ENCODE data around the gene TLL1. TPM values are rescaled to one million over a fixed set of nuclear protein-coding genes. Genes with fewer than 3 reads are reported as not detected.

The TLL1 gene
- 1 to 10 TPM in 2 of 4 donors, under 1 TPM in 2; 0.57 to 4.8 (median 1.2) TPM for total RNA-seq

DNA sequence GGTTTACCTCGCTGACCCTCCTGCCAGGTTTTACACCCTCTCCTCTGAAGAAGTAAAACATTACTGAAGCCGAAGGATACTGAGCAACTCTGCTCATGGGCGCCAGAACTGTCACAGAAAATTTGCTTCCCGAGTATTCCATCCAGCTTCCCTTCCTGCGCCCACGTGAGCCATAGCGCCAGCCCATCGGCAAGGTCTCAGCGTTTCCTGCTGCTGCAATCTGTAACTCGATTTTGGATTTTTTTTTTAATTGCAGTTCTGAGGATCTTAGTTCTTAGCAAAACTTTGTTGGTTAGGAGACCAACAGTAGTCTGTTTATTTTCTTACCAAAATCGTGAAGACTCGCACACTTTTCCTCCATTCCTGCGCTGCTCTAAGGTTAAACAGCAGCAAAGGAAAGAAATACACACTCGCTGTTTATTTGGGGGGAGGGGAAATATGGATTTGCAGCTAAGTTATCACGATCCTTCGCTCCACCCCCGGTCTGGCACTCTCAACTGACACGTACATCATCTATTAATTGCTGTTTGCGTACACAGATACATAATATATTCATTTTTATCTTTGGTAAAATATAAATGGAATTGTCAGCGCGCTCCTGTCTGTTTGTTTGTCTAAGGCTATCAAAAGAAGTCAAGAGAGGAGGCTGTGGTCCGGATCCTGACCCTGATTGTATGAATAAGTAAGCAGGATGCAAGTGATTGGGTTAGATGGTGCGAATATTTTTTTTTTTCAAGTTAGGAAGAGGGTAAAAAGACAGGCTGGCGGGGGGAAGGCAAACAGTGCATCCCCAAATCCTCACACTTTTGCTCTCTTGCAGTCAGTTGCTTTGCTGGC lies at the start of gene TLL1:
Gene TLL1 (plus strand): TSS at position 777 of the 837 bp plus-strand sequence. CDS start 668 bp downstream, outside the sequence.
- H3K27ac ChIP-seq, result peak within 1 kb of the TSS; percentile 18 to 79 (median 61)
- peak within 1 kb of the TSS; percentile 39 to 76 (median 52) for H3K4me3 ChIP-seq
- intact Hi-C loops (cut with DNase I), result no loop called here
- WGBS, 2 donors, result 8 to 10% methylated on average over 23 to 24 of the region's 24 CpGs
- TF ChIP-seq, protein P1, sequence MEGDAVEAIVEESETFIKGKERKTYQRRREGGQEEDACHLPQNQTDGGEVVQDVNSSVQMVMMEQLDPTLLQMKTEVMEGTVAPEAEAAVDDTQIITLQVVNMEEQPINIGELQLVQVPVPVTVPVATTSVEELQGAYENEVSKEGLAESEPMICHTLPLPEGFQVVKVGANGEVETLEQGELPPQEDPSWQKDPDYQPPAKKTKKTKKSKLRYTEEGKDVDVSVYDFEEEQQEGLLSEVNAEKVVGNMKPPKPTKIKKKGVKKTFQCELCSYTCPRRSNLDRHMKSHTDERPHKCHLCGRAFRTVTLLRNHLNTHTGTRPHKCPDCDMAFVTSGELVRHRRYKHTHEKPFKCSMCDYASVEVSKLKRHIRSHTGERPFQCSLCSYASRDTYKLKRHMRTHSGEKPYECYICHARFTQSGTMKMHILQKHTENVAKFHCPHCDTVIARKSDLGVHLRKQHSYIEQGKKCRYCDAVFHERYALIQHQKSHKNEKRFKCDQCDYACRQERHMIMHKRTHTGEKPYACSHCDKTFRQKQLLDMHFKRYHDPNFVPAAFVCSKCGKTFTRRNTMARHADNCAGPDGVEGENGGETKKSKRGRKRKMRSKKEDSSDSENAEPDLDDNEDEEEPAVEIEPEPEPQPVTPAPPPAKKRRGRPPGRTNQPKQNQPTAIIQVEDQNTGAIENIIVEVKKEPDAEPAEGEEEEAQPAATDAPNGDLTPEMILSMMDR (IDR thresholded peaks at IDR 0.05), result no peak
- peaks cover 0 to 60% (median 3%) of the 10 kb centered on the region in 4 donors for H3K27me3 ChIP-seq
- peaks cover 4 to 34% (median 24%) of the 10 kb centered on the region in 3 donors for H3K4me1 ChIP-seq
- no peaks in the 10 kb centered on the region for H3K9me3 ChIP-seq
- no peak for DNase-seq
- H3K36me3 ChIP-seq, result no peaks in the 10 kb centered on the region

DNA sequence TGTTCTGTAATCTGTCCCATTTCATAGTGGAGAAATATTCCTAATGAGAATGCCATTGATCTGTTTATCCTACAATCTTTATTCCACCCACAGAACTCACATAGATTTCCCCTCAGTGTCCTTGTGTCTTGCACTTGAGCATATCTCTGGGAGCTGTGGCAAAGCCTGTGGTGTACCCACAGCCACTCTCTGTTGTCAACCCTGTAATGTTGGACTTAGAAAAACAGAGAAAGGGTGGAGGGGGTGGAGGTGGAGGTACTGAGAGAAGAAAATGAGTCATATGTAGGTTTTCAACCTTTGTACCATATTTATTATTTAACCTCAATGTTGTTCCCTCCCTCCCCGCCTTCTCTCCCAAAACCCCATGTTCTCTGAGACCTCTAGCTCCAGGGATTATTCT lies 46.9 kb upstream of the TLL1 start:
- Histone ChIP-seq H3K4me3 (no peak overlapping the region), H3K9me3 (no peaks in the 10 kb centered on the region), H3K36me3 (no peaks in the 10 kb centered on the region), H3K4me1 (no peaks in the 10 kb centered on the region), H3K27ac (no peak overlapping the region), H3K27me3 (no peaks in the 10 kb centered on the region)
- no peak for DNase-seq
- intact Hi-C loops (cut with DNase I), result no loop called here
- 93 to 96% methylated on average over 1 of the region's 1 CpG for WGBS, 2 donors
- TF ChIP-seq POLR2A (IDR thresholded peaks at IDR 0.05), result no peak
- TF ChIP-seq, protein P1 (IDR thresholded peaks at IDR 0.05), result no peak

- no peaks in the 10 kb centered on the region for H3K4me1 ChIP-seq
- WGBS, 2 donors, result 70 to 80% methylated on average over 1 of the region's 1 CpG
- H3K27me3 ChIP-seq, result no peaks in the 10 kb centered on the region
- no peak overlapping the region for H3K27ac ChIP-seq
- DNase-seq, result no peak
- H3K4me3 ChIP-seq, result no peak overlapping the region
- TF ChIP-seq POLR2A (IDR thresholded peaks at IDR 0.05), result no peak
- TF ChIP-seq, protein P1 (IDR thresholded peaks at IDR 0.05), result no peak
- no peaks in the 10 kb centered on the region for H3K36me3 ChIP-seq
- intact Hi-C loops (cut with DNase I), result no loop called here
- H3K9me3 ChIP-seq, result no peaks in the 10 kb centered on the region
Measured at GRCh38 chr4:165827018-165827417, 46.0 kb upstream of the TLL1 start.

- Histone ChIP-seq H3K27ac (no peak overlapping the region), H3K4me3 (no peak overlapping the region), H3K4me1 (no peaks in the 10 kb centered on the region), H3K9me3 (no peaks in the 10 kb centered on the region), H3K36me3 (no peaks in the 10 kb centered on the region), H3K27me3 (no peaks in the 10 kb centered on the region)
- WGBS, 2 donors, result 17 to 26% methylated on average over 2 of the region's 2 CpGs
- no peak for TF ChIP-seq POLR2A (IDR thresholded peaks at IDR 0.05)
- TF ChIP-seq, protein P1 (IDR thresholded peaks at IDR 0.05), result no peak
- intact Hi-C loops (cut with DNase I), result no loop called here
- no peak for DNase-seq
Measured at GRCh38 chr4:165828928-165829327, 44.1 kb upstream of the TLL1 start.

GRCh38 chr4:165834116-165834515 lies 38.9 kb upstream of the TLL1 start:
- Histone ChIP-seq H3K27ac (no peak overlapping the region), H3K4me1 (no peaks in the 10 kb centered on the region), H3K9me3 (no peaks in the 10 kb centered on the region), H3K27me3 (no peaks in the 10 kb centered on the region), H3K4me3 (no peak overlapping the region), H3K36me3 (no peaks in the 10 kb centered on the region)
- 85 to 95% methylated on average over 2 of the region's 2 CpGs for WGBS, 2 donors
- no peak for TF ChIP-seq POLR2A (IDR thresholded peaks at IDR 0.05)
- TF ChIP-seq, protein P1 (IDR thresholded peaks at IDR 0.05), result no peak
- no peak for DNase-seq
- intact Hi-C loops (cut with DNase I), result no loop called here

Data from esophagus squamous epithelium (tissue), 5 donors.